Suppressor macrophage treated with lipopolysaccharide for 1 hour (primary cell): ENCODE results near the gene APOBEC3A.

Experiments used
- DNase-seq, 3 donors: peaks; one replicate each; pipeline ENCODE4 v3.0.0-alpha.2; 2020 to 2022

Gene APOBEC3A

GRCh38 chr22:38957046-38957770, at the start of gene APOBEC3A:
APOBEC3A (plus strand) TSS chr22:38957609; CDS start chr22:38957692, 83 bp downstream.
- DNase-seq = peak; percentile 83 to 86 (median 86)

DNA sequence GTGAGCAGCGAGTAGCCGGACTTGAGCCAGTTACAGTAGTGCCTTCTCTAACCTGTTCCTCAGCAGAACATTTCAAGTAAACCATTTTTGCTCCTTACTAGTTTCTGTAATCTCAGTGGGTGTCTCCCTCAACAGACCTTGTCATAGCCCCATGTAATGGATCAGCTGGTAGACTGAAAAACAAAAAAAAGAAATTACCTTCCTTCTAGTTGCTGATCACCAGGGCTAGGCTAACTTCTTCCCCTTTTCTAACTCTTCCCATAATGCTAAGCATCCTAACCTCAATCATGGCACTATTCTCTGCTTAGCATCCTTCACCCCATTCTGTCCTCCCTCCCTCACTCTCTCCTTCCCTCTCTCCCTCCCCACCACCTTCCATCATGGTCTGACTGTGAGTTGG, 49.6 kb upstream of the APOBEC3A start:
- DNase-seq = no peak

DNA sequence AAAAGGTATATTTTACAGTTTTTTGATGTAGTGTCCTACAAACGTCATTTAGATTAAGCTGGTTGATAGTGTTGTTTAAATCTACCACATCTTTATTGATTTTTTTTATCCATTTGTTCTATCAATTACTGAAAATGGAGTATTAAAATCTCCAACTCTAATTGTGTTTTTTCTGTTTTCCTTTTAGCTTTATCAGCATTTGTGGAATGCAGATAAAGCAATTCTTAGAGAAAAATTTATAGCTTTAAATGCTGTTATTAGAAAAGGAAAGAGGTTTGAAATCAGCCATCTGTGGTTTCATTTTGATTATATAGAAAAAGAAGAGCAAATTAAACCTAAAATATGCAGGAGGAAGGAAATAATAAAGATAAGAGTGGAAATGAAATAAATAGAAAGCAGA, 46.0 kb upstream of the APOBEC3A start:
- no peak for DNase-seq

DNA sequence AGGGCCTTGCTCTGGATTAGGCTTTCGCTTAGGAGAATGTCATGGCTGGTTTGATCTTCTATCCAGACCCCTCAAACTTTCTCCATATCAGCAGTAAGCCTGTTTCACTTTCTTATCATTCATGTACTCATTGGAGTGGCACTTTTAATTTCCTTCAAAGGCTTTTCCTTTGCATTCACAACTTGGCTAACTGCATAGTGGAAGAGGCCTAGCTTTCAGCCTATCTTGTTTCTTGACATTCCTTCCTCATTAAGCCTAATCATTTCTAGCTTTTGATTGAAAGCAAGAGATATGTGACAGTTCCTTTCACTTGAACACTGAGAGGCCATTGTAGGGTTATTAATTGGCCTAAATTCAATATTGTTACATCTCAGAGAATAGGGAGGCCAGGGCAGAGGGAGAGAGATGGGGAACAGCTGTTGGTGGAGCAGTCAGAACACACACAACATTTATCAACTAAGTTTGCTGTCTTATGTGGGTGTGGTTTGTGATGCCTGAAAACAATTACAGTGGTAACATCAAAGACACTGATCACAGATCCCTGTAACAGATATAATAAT, 37.7 kb upstream of the APOBEC3A start:
- DNase-seq = no peak

DNA sequence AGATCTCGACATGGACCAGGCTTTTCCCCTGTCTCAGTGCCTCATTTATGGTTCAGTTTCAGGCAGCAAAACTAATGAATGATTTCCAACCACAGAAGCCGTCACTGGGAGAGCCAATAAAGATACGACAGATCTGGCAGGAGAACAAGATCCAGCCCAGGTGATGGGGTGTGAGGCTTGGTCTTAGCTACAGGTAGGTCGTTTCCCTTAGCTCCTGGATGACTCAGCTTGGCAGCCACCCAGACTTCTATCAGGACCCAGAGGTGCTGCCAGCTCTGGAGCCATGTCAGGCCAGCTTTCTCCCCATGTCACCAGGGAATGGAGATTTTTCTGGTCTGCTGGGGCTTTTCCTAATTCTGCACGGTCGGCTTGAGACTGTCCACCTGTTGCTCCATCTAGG, 36.3 kb upstream of the APOBEC3A start:
- no peak for DNase-seq

GRCh38 chr22:38921806-38922205, 35.6 kb upstream of the APOBEC3A start:
- DNase-seq = no peak

DNA sequence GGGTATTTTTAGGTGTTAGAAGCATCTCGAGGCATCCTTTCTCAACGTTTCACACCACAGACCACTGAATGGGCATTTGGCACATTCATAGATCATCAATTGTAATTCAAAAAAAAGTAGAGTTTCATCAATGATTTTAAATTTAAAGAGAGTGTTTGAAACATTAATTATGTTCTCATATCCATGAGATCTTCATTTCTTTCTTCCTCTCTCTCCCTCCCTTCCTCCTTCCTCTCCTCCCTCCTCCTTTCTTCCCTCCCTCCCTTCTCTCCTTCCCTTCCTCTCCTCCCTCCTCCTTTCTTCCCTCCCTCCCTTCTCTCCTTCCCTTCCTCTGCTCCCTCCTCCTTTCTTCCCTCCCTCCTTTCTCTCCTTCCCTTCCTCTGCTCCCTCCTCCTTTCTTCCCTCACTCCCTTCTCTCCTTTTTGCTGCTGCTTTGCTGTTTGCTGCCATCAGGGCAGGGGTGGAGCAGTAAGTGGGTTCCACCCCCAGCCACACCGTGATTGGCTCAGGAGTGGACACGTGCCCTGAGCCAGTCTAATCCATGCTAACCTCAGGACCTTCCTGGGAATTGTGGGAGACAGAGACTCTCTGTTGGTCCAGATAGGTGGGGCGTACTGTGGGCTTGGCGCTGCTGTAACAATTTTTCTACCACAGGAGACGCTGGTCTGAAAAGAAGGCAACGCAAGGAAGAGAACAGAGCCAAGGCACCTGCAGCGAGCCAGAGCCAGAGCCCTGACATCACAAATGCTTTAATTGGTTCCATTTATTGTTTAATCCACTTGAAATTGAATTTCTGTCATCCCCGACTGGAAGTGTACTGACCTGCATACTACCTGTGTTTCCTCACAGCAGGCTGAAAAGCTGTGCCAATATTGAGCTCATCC, 33.7 kb upstream of the APOBEC3A start:
- DNase-seq = no peak

DNA sequence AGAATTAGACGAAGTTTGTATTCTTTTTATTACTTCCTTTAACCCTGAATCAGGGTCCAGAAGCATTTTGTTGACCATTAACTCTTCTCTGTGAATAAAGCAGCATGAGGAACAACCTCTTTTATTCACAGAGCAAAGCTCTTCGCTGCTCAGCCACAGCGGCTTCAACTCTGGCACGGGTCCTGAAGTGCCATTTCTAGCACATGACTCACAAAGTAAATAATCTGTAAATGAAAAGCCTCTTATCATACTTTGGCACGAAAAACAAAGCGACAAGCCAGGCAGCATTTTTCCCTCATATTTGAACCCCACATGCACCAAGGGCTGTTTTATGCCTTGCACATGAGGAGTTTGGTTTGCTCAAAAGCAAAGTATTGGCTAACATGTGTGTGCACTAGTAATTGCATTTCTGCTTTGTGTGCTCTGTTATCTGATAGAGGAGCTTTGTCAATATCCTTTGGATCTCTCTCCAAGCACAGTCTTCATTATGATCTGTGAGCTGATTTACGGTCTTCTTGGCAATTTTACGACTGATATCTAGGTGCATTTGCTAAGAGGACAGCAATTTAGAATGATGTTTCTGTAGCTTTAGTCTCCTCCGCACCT, 33.0 kb upstream of the APOBEC3A start:
- DNase-seq = no peak

DNA sequence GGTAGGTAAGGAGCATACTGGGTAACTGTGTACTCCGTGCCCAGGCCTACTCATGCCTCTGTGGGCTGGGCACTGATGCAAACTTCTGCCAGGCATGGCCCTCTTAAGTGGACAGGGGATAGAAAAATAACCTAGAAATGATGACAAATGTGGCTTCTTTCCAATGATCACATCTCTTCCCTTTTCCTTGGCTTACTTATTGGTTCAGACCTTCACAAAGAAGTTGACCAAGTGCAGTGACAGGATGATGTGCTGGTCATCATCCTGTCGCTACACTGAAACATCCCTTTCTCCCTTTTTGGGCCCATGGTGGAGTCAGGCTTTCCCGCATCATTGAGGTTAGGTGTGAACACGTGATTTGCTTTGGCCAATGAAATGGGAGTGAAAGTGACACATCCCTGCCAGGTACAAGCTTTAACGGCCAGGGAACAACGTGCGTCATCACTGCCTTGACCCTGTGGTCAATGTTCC, 31.8 kb upstream of the APOBEC3A start:
- peak in 2 of 3 donors; percentile 16 to 40 for DNase-seq

DNA sequence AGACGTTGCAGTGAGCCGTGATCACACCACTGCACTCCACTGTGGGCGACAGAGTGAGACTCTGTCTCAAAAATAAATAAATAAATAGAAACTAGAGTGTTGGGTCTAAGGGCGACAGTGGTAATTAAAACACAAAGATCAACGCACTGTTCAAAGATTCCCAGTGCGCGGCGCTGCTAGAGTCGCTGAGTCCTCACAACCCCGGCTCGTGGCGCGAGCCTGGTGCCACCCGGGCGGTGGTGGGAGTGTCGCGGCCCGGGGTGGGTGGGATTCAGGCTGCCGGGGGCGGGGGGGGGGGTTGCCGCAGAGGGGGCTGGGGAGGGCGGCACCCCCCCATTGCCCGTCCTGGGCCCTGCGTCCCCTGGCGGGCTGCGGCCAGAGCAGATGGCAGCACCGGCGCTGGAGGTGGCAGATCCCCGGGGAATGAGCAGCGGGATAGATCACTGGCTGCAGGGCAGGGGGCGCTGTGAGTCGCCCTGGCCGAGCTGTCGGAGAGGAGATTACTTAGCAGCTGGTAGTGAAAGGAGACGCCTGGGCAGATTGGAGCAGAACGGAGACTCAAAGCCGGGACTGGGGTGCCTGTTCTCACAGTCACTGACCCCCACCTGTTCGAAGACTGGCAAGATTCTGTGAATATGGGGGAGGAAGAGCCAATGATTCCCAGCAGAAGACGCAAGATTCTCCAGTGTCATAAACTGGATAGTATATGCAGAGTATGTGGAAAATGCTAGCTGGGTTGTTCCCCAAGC, 30.2 kb upstream of the APOBEC3A start:
- DNase-seq = peak; percentile 85 to 92 (median 86)

DNA sequence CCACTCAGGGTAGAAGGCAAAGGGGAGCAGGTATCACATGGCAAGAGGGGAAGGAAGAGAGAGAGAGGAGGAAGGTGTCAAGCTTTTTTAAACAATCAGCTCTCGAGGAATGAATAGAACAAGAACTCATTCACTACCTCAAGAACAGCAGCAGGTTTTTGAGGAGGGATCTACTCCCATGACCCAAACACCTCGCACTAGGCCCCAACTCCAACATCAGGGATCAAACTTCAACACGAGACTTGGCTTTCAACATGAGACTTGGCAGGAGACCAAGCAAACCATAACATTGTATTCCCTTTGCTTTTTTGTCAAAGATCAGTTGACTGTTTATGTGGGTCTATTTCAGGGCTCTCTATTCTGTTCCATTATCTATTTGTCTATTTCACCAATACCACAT, 26.9 kb upstream of the APOBEC3A start:
- no peak for DNase-seq

DNA sequence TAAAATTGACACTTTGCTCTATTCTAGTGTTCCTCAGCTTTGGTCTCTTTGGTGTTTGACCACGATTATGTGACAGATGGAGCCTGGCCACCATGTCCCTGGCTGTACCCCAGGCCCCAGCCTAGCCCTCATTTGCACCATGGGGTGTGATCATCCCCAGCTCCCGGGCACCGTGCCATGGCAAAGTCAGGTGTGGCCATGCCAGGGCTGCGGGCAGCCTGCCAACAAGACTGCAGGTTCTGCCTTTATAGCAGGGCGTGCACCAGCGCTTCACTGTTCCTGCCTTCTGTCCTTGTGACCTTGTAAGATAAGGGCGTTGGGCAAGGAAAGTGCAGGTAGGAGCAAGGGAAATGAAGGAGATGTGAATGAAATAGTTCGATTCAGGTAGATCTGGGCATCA, 22.4 kb upstream of the APOBEC3A start:
- DNase-seq = no peak

GRCh38 chr22:38935616-38936015, 21.8 kb upstream of the APOBEC3A start:
- no peak for DNase-seq

DNA sequence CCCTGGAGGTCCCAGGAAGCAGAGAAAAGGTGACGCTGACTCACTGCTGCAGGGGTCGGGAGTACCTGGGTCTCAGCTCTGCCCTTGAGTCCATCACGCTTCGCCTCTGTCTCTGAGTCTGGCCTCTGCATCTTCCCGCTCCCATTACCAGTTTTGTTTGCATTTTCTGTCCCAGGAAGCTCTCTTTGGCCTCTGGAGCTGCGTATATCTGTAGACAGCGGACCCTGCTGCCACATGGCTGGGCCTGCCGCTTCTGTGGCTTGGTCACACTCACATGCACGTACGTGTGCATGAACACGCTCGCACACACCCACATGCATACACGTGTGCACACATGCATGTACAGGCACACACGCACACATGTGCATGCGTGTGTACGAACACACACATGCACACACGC, 20.8 kb upstream of the APOBEC3A start:
- DNase-seq = no peak

DNA sequence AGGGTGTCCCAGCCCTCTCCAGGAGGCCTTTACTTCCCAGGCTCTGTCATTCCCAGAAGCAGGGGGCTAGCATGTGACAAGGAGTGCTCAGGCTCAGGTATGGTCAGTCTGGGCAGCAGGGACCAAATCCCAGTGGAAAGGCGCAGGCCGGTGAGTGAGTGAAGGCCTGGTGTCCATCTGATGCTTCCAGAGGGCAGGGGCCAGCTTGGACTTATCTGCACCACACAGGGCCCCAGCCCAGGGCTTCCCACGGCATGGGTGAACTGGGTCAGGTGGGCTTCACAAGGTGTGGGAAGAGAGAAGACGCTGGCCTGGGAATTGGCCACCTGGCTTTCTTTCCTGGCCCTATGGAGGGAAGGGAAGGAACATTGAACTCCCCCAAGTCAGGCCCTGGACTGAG, 20.4 kb upstream of the APOBEC3A start:
- no peak for DNase-seq

- DNase-seq = no peak
These were observed 19.9 kb upstream of the APOBEC3A start for GRCh38 chr22:38937541-38937940.

DNA sequence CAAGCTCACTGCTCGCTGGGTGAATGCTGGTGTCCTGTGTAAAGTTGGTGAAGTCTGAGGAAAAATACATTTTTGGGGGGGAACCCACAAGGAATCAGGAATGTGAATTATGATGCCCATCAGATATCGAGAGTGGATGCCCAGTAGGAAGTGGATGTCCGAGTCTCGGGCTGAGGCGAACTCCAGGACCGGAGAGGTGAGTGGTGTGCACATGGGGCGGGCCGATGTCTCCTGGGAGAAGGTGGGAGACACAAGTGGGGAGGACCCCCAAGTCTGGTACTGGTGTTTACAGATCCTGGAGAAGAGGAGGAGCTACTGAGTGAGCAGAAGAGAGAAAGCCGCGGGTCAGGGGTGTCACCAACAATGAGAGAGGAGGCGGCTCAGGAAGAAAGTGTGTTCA, 19.2 kb upstream of the APOBEC3A start:
- no peak for DNase-seq

DNA sequence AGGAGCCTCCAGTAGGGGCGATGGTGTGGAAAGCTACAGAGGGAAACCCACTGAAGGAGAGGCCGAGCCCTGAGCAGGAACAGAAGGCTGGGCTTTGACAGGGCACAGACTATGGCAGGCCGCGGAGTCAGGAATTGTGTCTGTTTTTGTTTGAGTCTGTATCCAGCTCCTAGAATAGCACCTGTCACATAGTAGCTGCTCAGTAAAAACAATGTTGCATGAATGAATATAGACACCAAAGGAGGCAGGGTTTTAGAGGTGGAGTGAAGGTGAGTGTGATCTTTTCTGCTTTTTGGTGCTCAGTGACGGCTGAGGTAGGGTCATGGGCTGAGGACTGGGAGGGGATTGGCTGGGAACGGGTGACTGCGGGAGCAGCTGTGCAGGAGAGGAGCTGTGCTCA, 18.5 kb upstream of the APOBEC3A start:
- no peak for DNase-seq

DNA sequence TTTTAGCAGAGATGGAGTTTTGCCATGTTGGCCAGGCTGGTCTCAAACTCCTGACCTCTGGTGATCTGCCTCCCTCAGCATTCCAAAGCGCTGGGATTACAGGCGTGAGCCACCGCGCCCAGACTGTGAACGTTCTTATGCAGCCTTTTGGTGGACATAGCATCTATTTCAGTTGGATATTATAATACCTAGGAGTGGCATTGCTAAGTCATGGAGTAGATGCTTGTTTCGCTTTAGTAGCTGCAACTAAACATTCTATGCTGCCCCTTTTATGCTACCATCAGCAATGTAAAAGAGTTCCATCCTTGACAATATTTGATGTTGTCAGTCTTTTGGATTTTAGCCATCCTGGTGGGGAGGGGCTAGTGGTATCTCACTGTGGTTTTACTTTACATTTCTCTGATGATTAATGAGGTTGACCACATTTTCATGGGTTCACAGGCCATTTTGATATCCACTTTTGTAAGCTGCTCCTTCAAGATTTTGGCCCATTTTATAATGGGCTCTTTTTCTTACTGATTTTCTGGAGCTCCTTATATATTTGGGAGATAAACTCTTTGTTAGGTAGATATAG, 16.5 kb upstream of the APOBEC3A start:
- peak; percentile 66 to 84 (median 70) for DNase-seq

- peak; percentile 97 to 100 (median 98) for DNase-seq
These were observed 15.9 kb upstream of the APOBEC3A start for GRCh38 chr22:38941488-38941987.

DNA sequence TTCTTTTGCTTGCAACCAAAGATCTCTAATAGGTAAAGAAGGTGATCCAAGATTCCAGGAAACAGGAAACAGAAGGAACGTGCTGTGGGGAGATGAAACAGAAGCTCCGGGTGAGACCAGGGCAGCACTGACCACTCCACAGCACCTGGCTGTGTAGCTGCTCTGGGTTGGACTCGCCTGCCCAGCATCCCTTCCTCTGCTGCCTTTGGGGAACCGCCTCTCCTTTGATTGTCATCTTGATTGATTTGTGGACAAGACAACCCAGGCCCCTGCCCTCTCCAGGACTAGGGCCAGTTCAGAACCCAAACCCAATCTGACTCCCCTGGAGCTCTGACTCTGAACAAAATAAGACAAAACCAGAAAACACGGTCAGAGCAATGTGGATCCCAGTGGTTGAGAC, 14.7 kb upstream of the APOBEC3A start:
- no peak for DNase-seq

- DNase-seq = peak; percentile 44 to 57 (median 48)
These were observed 14.2 kb upstream of the APOBEC3A start for GRCh38 chr22:38943201-38943600.
